SIG-M5 treated with dmso at 0.1 percent for 504 hours (cell line): ENCODE measurements around the gene RPH3AL.

Source experiments
- DNase-seq: peaks from one replicate; lab custom pipeline; 2025; ENCODE audit not compliant: unreplicated experiment; lab: John Stamatoyannopoulos, UW

RPH3AL gene, protein sequence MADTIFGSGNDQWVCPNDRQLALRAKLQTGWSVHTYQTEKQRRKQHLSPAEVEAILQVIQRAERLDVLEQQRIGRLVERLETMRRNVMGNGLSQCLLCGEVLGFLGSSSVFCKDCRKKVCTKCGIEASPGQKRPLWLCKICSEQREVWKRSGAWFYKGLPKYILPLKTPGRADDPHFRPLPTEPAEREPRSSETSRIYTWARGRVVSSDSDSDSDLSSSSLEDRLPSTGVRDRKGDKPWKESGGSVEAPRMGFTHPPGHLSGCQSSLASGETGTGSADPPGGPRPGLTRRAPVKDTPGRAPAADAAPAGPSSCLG

DNA sequence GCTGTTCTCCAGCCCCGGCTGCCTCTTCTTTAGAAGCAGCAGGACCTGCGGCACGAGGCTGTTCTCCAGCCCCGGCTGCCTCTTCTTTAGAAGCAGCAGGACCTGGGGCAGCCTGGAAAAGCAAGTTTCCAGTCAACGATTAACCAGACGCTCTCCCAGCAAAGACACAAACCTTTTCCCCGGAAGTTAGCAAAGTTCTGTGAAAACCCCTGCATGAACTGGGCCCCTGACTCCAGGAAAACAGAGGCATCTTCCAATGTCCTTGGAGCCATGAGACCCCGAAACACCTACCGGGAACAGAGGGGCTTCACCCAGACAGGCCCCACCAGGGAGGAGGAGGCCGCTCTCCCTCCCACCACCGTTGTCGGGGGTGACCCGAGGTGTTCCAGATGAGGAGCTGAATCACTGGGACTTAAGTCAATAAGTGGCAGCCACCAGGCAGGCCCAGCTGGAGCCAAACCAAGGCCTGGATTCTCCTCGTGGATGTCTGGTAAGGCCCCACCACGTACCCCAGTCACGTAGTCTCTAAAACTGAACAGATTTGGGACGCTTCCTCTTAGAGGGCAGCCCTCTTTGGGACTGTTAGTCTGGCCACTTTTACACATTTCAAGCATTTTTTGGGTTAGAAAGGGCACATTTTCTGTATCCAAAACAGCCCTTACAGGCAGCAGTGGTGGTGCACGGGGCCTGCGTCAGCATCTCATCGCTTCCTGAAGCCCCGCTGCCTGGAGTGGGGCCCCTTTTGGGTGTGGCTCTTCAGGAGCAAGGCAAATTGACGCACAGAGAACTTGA lies at the start of gene RPH3AL:
Gene RPH3AL (minus strand): TSS at position 387 of the 792 bp plus-strand sequence. CDS start 25,264 bp downstream, outside the sequence.
- DNase-seq = no peak

DNA sequence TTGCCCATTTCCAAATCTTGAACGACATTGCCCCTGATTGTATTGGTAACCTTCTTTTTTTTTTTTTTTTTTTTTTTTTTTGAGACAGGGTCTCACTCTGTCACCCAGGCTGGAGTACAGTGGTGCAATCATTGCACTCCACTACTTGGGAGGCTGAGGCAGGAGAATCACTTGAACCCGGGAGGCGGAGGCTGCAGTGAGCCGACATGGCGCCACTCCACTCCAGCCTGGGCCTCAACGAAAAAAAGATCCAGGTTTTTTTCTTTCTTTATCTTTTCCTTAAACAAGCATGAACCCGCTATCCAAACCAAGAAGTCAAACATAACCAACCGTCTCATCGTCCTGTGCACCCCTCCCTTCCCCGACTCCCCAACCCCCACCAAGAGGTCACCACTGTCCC lies 47.6 kb upstream of the RPH3AL start:
- no peak for DNase-seq

DNA sequence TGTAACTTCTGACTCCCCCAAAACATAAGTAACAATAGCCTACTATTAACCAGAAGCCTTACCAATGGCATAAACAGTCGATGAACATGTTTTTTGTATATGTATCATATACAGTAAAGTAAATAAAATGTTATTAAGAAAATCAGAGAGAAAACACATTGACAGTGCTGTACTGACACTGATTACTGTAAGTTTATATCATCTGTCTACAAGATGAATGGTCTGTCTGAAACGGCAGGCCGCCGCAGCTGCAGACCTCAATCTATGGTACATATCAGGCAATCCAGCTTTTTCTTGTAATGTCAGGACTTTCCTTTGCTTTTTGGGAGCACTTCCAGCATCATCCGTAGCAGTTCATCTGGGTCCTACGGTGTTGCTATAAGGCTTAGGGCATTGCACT lies 44.2 kb upstream of the RPH3AL start:
- no peak for DNase-seq

DNA sequence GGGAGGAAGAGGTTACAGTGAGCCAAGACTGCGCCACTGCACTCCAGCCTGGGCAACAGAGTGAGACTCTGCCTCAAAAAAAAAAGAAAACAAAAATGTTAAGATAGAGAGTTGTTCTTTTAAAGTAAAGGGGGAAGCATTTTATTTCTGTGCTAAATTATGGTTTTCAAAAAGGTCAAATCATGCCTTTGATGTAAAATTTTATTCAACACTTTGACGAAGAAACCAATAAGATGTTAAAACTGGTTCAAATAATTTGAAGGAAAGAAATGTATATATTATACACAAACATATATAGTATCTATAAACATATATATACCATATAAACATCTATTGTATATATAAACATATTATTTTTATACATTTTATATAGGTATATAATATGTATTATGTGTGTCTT lies 43.4 kb upstream of the RPH3AL start:
- no peak for DNase-seq

DNA sequence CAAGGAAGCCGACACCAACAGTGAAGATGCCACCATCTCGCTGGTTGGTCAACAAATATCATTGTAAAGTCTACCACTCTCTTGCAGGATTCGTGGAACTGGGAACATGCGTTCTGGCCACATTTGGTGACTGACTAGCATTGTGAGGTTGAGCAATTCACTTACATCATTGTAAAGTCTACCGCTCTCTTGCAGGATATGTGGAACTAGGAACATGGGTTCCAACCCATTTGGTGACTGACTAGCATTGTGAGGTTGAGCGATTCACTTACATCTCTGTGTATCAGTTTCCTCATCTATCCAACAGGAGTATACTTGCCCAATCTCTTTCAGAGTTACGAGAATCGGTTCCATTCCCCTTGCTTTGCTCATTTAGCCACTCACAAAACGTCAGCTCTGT lies 42.6 kb upstream of the RPH3AL start:
- DNase-seq = peak; percentile 74

DNA sequence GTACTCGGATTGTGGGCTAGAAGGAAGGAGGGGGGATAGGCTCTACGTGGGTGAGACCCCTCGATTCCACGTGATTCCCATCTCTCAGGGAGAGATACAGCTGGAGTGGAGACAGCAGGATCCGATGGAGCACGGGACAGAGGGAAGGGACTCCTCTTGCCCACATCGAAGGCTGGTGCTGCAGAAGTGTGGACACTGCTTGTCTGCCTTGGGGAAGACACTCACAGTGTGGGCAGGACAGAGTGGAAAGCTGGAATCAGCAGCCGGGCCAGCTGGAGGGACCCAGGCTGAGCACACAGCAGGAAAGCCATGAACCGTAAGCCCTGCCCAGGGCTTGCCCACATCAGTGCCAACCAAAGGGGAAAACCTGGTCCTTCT lies 42.1 kb upstream of the RPH3AL start:
- no peak for DNase-seq

DNA sequence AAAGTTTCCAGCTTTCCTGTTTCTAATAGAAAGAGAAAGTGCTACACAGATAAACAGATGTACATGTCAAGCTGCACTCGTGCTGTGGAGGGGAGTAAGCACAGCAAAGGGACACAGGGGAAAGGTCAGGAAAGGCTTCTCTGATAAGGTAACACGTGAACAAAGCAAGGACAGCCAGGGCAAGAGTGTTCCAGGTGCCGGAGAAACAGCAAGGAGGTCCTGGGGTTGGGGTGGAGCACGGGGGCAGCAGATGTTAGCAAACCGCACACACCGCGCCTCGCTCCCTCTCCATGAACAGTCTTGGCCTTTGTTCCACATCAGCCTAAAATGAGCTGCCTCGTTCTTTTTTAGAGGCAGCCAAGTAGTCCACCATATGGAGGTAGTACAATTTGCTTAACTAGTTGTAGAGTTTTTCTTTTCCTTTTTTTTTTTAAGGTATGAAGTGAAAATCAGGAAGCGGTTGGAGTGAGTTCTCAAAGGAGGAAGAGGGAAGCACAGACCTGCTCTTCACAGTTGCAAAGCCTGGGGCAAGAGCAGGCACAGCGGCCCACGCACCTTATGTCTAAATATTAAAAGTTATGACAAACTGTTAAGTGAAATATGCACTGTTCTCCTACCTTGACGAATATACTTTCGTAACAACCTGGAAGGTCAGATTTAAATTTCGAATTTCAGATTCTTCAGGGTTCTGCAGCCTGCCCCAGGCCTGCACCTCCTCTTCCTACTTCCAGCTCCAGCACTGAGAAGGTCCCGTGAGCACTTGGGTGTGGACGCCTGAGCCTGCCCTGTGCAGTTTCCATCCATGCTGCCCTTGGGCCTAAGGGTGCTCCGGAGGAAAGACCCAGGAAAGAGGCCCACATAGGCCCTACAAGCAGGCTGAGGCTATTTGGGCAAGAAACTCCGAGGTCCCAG lies 41.5 kb upstream of the RPH3AL start:
- no peak for DNase-seq

DNA sequence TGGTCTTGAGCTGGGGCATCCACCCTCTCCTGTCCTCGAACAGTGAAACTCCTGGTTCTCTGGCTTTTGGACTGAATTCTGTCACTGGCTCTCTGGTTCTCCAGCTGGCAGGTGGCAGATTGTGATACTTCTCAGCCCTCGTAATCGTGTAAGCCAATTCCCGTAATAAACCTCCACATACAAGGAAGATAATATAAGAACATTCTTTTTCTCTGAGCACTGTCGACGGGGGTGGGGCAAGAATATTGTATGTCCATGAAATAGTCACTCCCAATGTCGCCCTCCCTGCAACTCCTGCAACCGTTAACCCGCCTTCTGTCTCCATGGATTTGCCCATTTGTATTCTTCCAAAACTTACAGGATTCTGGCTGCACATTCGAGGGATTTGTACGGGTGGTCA lies 39.2 kb upstream of the RPH3AL start:
- DNase-seq = no peak

DNA sequence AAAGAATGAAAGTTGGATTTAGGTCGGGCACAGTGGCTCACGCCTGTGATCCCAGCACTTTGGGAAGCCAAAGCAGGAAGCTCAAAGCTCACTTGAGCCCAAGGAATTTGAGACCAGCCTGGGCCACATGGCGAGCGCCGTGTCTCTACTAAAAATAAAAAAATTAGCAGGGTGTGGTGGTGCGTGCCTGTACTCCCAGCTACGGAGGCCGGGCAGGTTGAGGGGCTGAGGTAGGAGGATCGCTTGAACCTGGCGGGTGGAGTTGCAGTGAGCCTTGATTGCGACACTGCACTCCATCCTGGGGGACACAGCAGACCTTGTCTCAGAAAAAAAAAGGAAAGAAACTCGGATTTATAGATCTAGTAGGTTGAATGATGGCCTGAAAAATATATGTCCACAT lies 37.4 kb upstream of the RPH3AL start:
- DNase-seq = no peak

DNA sequence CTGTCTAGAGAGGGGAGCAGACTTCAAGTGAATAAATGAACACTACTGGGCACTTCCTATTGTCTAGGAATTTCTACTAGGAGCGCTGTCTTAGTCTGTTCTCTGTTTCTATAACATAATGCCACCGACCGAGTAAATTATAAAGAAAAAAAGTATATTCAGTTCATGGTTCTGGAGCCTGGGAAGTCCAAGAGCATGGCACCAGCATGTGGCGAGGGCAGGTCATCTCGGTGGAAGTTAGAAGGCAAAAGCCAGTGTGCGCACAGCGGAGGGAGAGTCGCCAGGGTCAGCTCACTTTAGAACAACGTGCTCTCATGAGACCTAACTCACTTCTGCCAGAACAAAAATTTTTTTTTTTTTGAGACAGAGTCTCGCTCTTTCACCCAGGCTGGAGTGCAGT lies 35.5 kb upstream of the RPH3AL start:
- DNase-seq = no peak

DNA sequence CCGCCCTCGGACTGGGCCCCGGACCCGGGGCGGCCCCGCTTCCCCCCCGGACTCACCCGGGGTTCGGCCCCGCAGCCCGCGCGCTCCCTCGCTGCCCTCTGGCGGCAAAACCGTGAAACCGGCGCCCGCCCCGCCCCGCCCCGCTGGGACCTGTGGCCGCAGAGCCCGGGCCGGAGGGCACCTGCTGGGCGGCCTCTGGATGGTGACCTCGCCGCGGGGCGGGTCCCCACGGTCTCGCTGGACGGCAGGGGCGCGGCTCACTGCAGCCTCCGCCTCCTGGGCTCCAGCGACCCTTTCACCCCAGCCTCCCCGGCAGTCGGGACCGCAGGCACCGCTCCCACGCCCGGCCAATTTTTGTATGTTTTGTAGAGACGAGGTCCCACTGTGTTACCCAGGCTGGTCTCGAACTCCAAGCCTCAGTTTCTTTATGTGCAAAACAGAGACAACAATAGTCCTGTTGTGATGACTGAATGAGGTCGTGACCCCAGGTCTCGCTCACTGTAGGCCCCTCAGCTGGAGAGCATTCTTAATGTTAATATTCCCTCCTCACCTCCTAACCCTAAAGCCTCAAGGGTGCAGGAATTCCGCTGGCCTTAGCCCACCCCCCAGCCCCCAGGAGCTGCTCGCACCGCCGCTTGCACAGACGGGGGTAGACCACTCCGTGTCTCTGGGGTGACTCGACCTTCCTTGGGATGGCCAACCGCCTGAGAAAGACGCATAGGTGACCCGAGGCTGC lies 33.7 kb upstream of the RPH3AL start:
- DNase-seq = peak; percentile 25

DNA sequence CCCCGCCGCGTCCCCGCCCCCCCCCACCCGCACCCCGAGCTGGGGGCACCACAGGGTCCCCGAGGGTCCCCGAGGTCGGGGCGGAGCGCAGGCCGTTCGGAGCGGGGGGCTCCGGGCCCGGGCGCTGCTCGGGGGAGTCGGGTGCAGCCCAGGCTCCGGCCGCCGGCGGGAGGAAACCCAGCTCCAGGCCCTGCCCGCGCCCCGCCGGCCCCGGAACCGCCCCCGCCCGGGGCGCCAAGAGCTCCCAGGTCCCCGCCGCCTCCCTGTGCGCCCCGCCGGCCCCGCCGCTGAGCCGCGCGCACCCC lies 33.2 kb upstream of the RPH3AL start:
- no peak for DNase-seq

DNA sequence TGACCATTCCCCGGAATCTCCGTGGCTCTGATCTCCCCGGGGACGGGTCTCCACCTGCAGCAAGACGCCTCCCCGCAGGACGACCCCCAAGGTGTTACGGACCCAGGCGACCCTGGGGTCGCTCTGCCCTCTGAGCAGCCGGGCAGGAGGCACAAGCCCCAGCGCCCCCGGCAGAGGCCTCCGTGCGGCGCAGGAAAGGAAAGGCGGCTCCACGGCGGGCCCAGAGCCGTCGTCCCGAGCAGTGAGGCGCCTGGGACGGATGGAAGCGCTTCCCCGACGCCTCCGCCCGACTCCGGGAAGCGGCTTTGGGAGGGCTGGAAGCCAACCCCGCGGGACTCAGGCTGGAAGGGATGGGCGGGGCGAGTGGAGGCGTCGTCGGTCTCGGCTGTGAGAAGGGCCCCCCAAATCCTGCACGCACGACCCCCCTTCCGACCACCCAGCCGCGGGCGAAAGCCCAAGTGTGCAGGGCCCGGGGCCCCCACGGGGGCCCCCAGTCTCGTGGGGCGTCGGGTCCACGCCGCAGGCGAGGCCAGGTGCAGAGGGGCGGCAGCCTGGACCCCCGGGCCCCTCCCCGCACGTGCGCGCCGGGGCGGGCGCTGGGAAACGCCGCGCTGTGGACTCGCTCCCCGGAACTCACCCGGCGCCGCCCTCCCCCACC lies 32.7 kb upstream of the RPH3AL start:
- DNase-seq = no peak

DNA sequence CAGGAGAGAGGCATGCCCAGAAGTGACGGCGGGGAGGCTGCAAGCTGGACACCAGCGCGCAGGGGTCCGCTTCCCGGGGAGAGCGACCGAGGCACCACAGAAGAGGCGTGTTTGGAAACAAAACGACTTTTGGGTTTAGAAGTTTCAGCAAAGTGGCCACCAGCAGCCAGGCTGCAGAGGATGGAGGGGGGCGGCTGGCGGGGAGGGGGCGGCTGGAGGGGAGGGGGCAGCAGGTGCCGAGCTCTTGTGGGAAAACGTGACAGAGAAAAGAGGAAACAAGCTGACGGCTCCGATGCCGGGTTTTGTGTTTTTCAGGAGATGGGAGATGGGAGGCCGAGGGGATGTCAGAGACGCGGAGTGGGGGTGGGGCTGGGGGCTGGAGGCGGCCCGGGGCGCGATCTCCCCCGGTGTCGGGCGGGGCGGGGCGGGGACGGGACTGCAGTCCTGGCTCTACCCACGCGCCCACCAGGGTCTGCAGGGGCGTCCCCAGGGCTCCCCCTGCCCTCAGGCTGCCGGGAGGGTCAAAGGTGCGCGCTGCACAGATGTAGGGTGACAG lies 32.1 kb upstream of the RPH3AL start:
- no peak for DNase-seq

DNA sequence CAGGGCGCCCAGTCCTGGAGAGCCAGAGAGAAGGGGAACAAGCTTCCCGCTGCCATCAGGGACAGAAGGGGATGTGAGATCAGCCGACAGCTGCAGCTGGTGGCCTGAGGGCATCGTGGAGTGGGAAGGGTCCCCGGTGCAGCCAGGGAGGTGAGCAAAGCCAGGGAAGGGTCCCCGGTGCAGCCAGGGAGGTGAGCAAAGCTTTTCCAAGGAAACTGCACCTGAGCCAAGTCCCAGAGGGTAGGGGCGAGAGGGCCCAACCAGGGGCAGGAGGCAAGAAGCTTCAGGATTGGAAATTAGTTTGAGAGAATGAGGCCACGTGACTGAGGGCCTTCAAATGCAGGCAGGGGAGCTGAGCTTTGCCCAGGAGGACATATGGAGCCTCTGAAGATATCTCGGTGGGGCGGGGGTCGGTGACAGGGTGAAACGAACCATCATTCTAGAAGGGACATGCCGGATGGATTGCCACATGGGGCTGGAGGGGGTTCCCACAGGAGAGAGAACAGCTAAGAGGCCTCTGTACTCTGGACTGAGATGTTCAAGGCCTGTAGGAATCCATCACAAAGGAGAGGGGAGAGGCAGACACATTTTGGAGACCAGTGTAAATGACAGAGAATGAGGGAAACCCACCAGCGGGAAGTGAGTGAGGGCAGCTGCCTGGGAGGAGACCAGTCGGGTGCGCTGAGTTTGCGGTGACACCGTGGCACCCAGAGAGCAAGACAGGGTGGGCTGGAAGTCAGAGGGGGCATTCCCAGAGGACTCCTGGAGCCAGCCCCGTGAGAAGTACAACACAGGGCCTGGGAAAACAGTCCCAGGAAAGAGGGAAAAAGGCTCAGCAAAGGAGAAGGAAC lies 31.4 kb upstream of the RPH3AL start:
- DNase-seq = no peak

DNA sequence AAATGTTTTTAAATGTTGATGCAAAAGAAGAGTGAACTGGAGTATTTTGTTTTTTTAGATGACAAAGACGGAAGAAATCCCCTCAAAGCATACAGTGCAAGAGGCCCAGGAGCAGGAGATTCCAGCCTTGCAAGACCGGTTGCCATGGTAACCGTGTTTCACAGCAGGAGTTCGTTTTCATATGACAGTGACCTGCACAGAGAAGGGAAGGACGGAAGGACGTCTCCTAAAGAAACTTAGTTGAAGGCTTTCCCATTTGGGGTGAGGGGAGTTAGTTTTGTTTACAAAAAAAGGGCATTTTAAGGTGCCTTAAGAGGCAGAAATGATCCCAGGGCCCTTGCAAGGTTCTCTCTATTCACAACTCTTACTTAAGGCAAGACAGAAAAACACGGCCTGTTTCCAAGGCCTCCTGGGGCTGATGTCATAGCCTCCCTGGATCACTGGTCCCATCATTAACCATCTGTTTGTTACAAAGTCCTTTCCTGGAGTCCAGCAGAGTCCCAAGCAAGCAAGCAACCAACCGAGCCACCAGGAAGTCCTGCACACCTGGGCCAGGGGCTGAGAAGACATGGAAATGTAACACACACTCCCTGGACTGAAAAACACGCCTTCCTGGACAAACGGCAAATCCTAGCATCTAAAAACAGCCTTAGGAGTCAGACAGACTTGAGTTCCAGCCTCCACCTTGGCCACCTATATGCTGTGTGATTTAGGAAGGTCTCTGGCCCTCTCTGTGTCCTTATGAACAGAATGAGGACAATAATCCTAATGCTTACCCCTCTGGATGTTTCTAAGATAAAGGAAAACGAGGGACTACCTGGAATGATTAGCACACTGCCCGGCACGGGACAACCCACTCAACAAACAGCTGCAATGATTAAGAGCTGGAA lies 30.3 kb upstream of the RPH3AL start:
- no peak for DNase-seq

DNA sequence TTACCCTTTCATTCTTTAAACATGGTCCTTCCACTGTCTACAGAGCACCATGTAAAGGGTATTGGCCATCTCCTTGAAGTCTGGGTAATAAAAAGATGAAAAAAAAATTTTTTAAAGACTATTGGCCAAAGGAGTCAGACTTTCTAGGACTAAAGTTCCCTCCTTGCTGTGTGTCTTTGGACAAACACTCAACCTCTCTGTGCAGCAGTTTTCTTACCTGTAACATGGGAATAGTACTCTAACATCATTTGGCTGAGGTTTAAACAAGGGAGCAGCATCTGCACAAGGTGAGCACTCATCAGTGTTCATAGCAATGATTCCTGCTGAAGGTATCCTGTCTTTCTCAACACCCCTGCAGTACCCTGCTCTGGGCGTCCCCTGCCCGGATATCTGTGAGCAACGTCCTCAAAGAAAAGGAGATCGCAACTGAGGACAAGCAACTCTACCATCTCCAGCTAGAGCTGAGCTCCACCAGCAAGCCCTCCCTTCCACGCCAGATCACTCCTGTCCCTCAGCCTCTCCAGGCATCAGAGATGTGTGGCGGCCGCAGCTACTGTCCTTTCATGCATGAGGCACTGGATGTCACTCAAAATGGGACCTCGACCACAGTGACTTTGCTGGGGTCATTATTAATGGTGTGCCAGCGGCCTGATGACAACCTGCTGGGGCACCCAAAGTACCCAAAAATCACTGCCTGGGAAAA lies 29.5 kb upstream of the RPH3AL start:
- no peak for DNase-seq

DNA sequence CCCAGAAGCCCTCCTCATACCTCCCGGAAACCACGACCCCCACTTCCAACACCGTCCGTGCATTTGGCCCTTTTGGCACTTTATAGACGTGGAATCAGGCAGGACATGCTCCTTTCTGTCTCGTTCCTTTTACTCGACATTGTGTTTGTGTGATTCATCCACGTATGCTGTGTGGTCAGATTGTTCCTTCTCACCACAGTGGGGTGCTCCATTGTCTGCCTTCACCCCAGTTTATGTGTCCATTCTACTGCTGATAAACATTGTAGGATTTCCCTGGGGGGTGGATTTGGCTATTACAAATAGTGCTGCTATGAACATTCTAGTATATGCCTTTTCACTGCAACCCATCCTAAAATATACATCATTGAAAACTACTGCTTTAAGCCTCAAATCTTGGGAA lies 28.9 kb upstream of the RPH3AL start:
- no peak for DNase-seq
